Skin of body (tissue), 2 donors: ENCODE data around the gene CCSAP. TPM values are rescaled to one million over a fixed set of nuclear protein-coding genes. Genes with fewer than 3 reads are reported as not detected.
"Not testable (repeated sequence)": the region's sequence is repeated elsewhere in the genome, so short reads cannot be mapped to it uniquely, and the experiment has no call there.

ENCODE experiments used
- DNase-seq: peaks from one replicate; lab custom pipeline; 2025; lab: John Stamatoyannopoulos, UW
- total RNA-seq: library from RNA; depleted of rRNA; stranded (reverse); fragments of >200 nt; gene quantifications from one replicate; pipeline ENCODE4 v1.2.3, GENCODE V29; 2014

The CCSAP gene
- total RNA-seq, 1 donor from 2014 or later, result 16.8 TPM

GRCh38 chr1:229364207-229365065 lies 21.6 kb upstream of the CCSAP start:
- no peak for DNase-seq

GRCh38 chr1:229363723-229364122 lies 20.9 kb upstream of the CCSAP start:
- no peak for DNase-seq

GRCh38 chr1:229360420-229360819 lies 17.6 kb upstream of the CCSAP start:
- no peak for DNase-seq

- no peak for DNase-seq
These were observed 12.8 kb upstream of the CCSAP start for GRCh38 chr1:229355661-229356060.

GRCh38 chr1:229354226-229354625 lies 11.4 kb upstream of the CCSAP start:
- no peak for DNase-seq

GRCh38 chr1:229352975-229353374 lies 10.1 kb upstream of the CCSAP start:
- no peak for DNase-seq

- DNase-seq, result no peak
These were observed 6.9 kb upstream of the CCSAP start for GRCh38 chr1:229349463-229350385.

GRCh38 chr1:229347528-229347927 lies 4.7 kb upstream of the CCSAP start:
- DNase-seq, result no peak

- DNase-seq, result no peak
These were observed 2.3 kb upstream of the CCSAP start for GRCh38 chr1:229344937-229345684.

GRCh38 chr1:229344139-229344538 lies 1.3 kb upstream of the CCSAP start:
- no peak for DNase-seq

- peak; percentile 47 for DNase-seq
These were observed 832 bp downstream of the CCSAP start for GRCh38 chr1:229341774-229342655.

GRCh38 chr1:229340496-229340895 lies 2.4 kb downstream of the CCSAP start:
- no peak for DNase-seq

- no peak for DNase-seq
These were observed 3.3 kb downstream of the CCSAP start for GRCh38 chr1:229339520-229339919.

GRCh38 chr1:229339086-229339485 lies 3.8 kb downstream of the CCSAP start:
- DNase-seq, result no peak

- no peak for DNase-seq
These were observed 6.5 kb downstream of the CCSAP start for GRCh38 chr1:229336345-229336744.

- DNase-seq, result no peak
These were observed 8.1 kb downstream of the CCSAP start for GRCh38 chr1:229334716-229335115.

GRCh38 chr1:229334269-229334668 lies 8.6 kb downstream of the CCSAP start:
- DNase-seq, result no peak

GRCh38 chr1:229328598-229329362 lies 14.1 kb downstream of the CCSAP start:
- no peak for DNase-seq

- DNase-seq, result not testable (repeated sequence)
These were observed 15.1 kb downstream of the CCSAP start for GRCh38 chr1:229327765-229328164.

GRCh38 chr1:229326601-229327000 lies 16.2 kb downstream of the CCSAP start:
- DNase-seq, result no peak
